Testis (tissue), 2 donors: Measurements from ENCODE around the gene ALDOA.

ENCODE experiments used
- POLR2A ChIP-seq: fragments of 450-650 bp; IDR thresholded peaks from one replicate; pipeline ENCODE4 v1.6.1; 2017; ENCODE audit warnings: antibody characterized with exemption, mild to moderate bottlenecking, moderate library complexity
- TF ChIP-seq, protein P1 (sequence below), 3 experiments: fragments of 450-650 bp in 2 of 3; fragments of 200-600 bp in 1 of 3; sonication (generic) in 1 of 3; IDR thresholded peaks; one replicate each; pipeline ENCODE4 v1.5.1; 2016 to 2019; ENCODE audit warnings: antibody characterized with exemption in 3 of 3, mild to moderate bottlenecking in 2 of 3, moderate library complexity in 1 of 3

DNA sequence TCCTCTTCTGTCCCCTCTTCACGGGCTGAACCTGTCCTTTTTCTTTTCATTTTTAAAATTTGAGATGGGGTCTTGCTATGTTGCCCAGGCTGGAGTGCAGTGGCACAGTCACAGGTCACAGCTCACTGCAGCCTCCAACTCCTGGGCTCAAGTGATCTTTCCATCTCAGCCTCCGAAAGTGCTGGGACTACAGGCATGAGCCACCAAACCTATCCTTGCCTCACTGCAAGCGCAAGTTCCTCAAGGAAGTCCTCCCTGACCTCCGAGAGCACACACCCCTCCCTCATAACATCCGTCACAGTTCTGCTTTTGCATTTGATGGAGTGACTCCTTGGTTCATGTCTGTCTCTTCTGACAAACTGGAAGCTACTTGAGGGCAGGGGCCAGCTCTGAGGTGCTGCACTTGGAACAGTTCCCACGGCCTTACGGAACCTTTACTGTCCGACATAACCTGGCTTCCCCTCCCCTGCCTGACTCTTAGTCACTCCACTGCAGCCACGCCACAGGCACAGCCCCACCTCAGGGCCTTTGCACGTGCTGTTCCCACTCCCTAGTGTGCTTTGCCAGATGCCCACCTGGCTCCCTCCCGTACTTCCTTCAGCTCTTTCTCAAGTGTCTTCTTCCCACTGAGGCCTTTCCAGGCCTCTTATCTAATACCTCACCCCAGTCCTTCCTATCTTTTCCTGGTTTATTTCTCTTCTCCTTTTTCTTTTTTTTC lies 21.8 kb downstream of the ALDOA start:
- TF ChIP-seq POLR2A = no peak
- TF ChIP-seq, protein P1, sequence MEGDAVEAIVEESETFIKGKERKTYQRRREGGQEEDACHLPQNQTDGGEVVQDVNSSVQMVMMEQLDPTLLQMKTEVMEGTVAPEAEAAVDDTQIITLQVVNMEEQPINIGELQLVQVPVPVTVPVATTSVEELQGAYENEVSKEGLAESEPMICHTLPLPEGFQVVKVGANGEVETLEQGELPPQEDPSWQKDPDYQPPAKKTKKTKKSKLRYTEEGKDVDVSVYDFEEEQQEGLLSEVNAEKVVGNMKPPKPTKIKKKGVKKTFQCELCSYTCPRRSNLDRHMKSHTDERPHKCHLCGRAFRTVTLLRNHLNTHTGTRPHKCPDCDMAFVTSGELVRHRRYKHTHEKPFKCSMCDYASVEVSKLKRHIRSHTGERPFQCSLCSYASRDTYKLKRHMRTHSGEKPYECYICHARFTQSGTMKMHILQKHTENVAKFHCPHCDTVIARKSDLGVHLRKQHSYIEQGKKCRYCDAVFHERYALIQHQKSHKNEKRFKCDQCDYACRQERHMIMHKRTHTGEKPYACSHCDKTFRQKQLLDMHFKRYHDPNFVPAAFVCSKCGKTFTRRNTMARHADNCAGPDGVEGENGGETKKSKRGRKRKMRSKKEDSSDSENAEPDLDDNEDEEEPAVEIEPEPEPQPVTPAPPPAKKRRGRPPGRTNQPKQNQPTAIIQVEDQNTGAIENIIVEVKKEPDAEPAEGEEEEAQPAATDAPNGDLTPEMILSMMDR (IDR thresholded peaks at IDR 0.05) = no peak
